SK-N-SH (cell line): ENCODE data around the gene PTPRD. TPM values are rescaled to one million over a fixed set of nuclear protein-coding genes. Genes with fewer than 3 reads are reported as not detected.

Experiments used
- CTCF ChIA-PET: fragments of 300-600, 350-600 bp; formaldehyde crosslinking; extraction: SDS; loops from one replicate; lab custom pipeline; 2021; lab: Yijun Ruan, JAX
- POLR2A ChIA-PET: fragments of 350-600 bp; sonication (Branson Sonifier 250); formaldehyde crosslinking; extraction: SDS; loops from one replicate; lab custom pipeline; 2020; ENCODE audit warnings: antibody characterized with exemption, inconsistent platforms; lab: Yijun Ruan, JAX
- DNase-seq: peaks from one replicate; pipeline ENCODE4 v3.0.0; 2012
- H2AFZ ChIP-seq: fragments of 200-600 bp; sonication (generic); 2 replicates; pipeline ENCODE4 v1.8.1; 2016; ENCODE audit warnings: antibody characterized with exemption, mild to moderate bottlenecking, low read depth
- H3F3A ChIP-seq: fragments of 200-600 bp; sonication (generic); replicated peaks from 2 replicates; pipeline ENCODE3; 2016; ENCODE audit warnings: antibody characterized with exemption, mild to moderate bottlenecking; ENCODE audit not compliant: insufficient read depth
- H3K27ac ChIP-seq, 2 experiments: fragments of 200-500 bp in 1 of 2; fragments of 200-600 bp in 1 of 2; sonication (Bioruptor generic) in 1 of 2; sonication (generic), shearing (Covaris generic) in 1 of 2; 2 replicates each; pipeline versions ENCODE4 v1.5.1 to v1.6.1; 2014 to 2016; ENCODE audit warnings: low read depth in 2 of 2, inconsistent platforms in 1 of 2, low read length in 1 of 2, mild to moderate bottlenecking in 1 of 2, mixed read lengths in 1 of 2
- H3K27me3 ChIP-seq: fragments of 200-600 bp; sonication (generic), shearing (Covaris generic); 2 replicates; pipeline ENCODE4 v1.6.1; 2016; ENCODE audit warnings: mixed run types; ENCODE audit not compliant: insufficient read depth
- H3K36me3 ChIP-seq, 2 experiments: fragments of 200-500 bp in 1 of 2; fragments of 200-600 bp in 1 of 2; sonication (Bioruptor generic) in 1 of 2; sonication (generic) in 1 of 2; replicated peaks in 1 of 2; 2 replicates each; pipeline versions ENCODE3 to v1.5.1; 2014 to 2016; ENCODE audit warnings: low read length in 1 of 2, mild to moderate bottlenecking in 1 of 2; ENCODE audit not compliant: insufficient read depth in 2 of 2, control insufficient read depth in 1 of 2
- H3K4me1 ChIP-seq, 2 experiments: fragments of 200-500 bp in 1 of 2; fragments of 200-600 bp in 1 of 2; sonication (Bioruptor generic) in 1 of 2; sonication (generic), shearing (Covaris generic) in 1 of 2; 2 replicates each; pipeline versions ENCODE4 v1.5.1 to v1.6.1; 2014 to 2016; ENCODE audit warnings: low read depth in 1 of 2, low read length in 1 of 2, mixed run types in 1 of 2; ENCODE audit not compliant: insufficient read depth in 2 of 2, control insufficient read depth in 1 of 2
- H3K4me2 ChIP-seq: fragments of 200-600 bp; sonication (generic), shearing (Covaris generic); 2 replicates; pipeline ENCODE4 v1.6.1; 2017; ENCODE audit warnings: mixed run types
- H3K4me3 ChIP-seq, 2 experiments: fragments of 200-500 bp in 1 of 2; fragments of 200-600 bp in 1 of 2; sonication (Bioruptor generic) in 1 of 2; sonication (generic), shearing (Covaris generic) in 1 of 2; 2 replicates each; pipeline versions ENCODE4 v1.5.1 to v1.8.1; 2014 to 2016; ENCODE audit warnings: low read depth in 2 of 2, inconsistent platforms in 1 of 2, low read length in 1 of 2, mild to moderate bottlenecking in 1 of 2, mixed read lengths in 1 of 2, moderate library complexity in 1 of 2
- H3K79me2 ChIP-seq: fragments of 200-600 bp; sonication (generic); 2 replicates; pipeline ENCODE4 v1.8.1; 2017; ENCODE audit warnings: mild to moderate bottlenecking; ENCODE audit not compliant: insufficient read depth
- H3K9ac ChIP-seq: fragments of 200-600 bp; sonication (generic); 2 replicates; pipeline ENCODE4 v1.6.1; 2017; ENCODE audit warnings: mixed run types
- H3K9me2 ChIP-seq: fragments of 200-600 bp; sonication (generic); 2 replicates; pipeline ENCODE4 v1.6.1; 2017; ENCODE audit warnings: mixed run types
- H3K9me3 ChIP-seq: fragments of 200-600 bp; sonication (generic); 2 replicates; pipeline ENCODE4 v1.6.1; 2017; ENCODE audit warnings: mixed run types, mild to moderate bottlenecking, moderate library complexity
- H4K20me1 ChIP-seq: fragments of 200-600 bp; sonication (generic); 2 replicates; pipeline ENCODE4 v1.6.1; 2017; ENCODE audit warnings: mild to moderate bottlenecking, mixed run types; ENCODE audit not compliant: insufficient read depth
- CHD2 ChIP-seq: fragments of 150-350 bp; IDR thresholded peaks from 2 replicates; pipeline ENCODE4 v1.6.1; 2018; ENCODE audit warnings: low read length; ENCODE audit not compliant: partially characterized antibody
- ELF1 ChIP-seq: IDR thresholded peaks from 2 replicates; pipeline ENCODE4 v1.4.0; 2012
- EP300 ChIP-seq, 2 experiments: IDR thresholded peaks; 2 replicates each; pipeline versions ENCODE4 v1.4.0 to v1.6.1; 2012; ENCODE audit warnings: borderline replicate concordance in 1 of 2, low read depth in 1 of 2, low read length in 1 of 2
- FOSL2 ChIP-seq: IDR thresholded peaks from 2 replicates; pipeline ENCODE4 v1.4.0; 2012; ENCODE audit warnings: low read depth, mild to moderate bottlenecking, moderate library complexity, borderline replicate concordance
- FOXJ3 ChIP-seq: sonication (generic); formaldehyde crosslinking; IDR thresholded peaks from 2 replicates; pipeline ENCODE4 v1.5.1; 2020; ENCODE audit warnings: mild to moderate bottlenecking, missing genetic modification reagents
- FOXM1 ChIP-seq: IDR thresholded peaks from 2 replicates; pipeline ENCODE4 v1.4.0; 2012; ENCODE audit warnings: low read depth, mild to moderate bottlenecking
- GABPA ChIP-seq: IDR thresholded peaks from 2 replicates; pipeline ENCODE4 v1.4.0; 2012; ENCODE audit warnings: low read depth, mild to moderate bottlenecking
- IRF3 ChIP-seq: fragments of 150-350 bp; IDR thresholded peaks from 2 replicates; pipeline ENCODE4 v1.6.1; 2016; ENCODE audit warnings: mild to moderate bottlenecking, low read depth, low read length
- MAX ChIP-seq: IDR thresholded peaks from 2 replicates; pipeline ENCODE4 v1.4.0; 2012; ENCODE audit warnings: low read depth
- MEF2A ChIP-seq: IDR thresholded peaks from 2 replicates; pipeline ENCODE4 v1.4.0; 2012; ENCODE audit warnings: low read depth, borderline replicate concordance
- NFIC ChIP-seq: IDR thresholded peaks from 2 replicates; pipeline ENCODE4 v1.4.0; 2012; ENCODE audit warnings: borderline replicate concordance
- NRF1 ChIP-seq: IDR thresholded peaks from 2 replicates; pipeline ENCODE4 v1.6.1; 2012; ENCODE audit warnings: low read depth, mild to moderate bottlenecking, low read length
- PBX3 ChIP-seq: IDR thresholded peaks from 2 replicates; pipeline ENCODE4; 2012
- RAD21 ChIP-seq: IDR thresholded peaks from 2 replicates; pipeline ENCODE4 v1.6.1; 2012; ENCODE audit warnings: mild to moderate bottlenecking, low read length
- RCOR1 ChIP-seq: fragments of 150-350 bp; IDR thresholded peaks from 2 replicates; pipeline ENCODE4 v1.6.1; 2017; ENCODE audit warnings: antibody characterized with exemption, low read length
- REST ChIP-seq: IDR thresholded peaks from 2 replicates; pipeline ENCODE4 v1.6.1; 2012; ENCODE audit warnings: mild to moderate bottlenecking, low read depth, low read length, moderate library complexity
- RXRA ChIP-seq: IDR thresholded peaks from 2 replicates; pipeline ENCODE4 v1.4.0; 2012; ENCODE audit warnings: low read depth, mild to moderate bottlenecking, borderline replicate concordance
- SIN3A ChIP-seq: IDR thresholded peaks from 2 replicates; pipeline ENCODE4 v1.6.1; 2012; ENCODE audit warnings: low read depth, mild to moderate bottlenecking, low read length, moderate library complexity, borderline replicate concordance
- SMC3 ChIP-seq: IDR thresholded peaks from 2 replicates; pipeline ENCODE4 v1.6.1; 2012; ENCODE audit warnings: low read depth, low read length, improper control_type of control experiment
- USF1 ChIP-seq: IDR thresholded peaks from 2 replicates; pipeline ENCODE4 v1.4.0; 2012; ENCODE audit warnings: low read depth, borderline replicate concordance
- USF2 ChIP-seq: fragments of 150-350 bp; IDR thresholded peaks from 2 replicates; pipeline ENCODE4 v1.6.1; 2017; ENCODE audit warnings: antibody characterized with exemption, low read length, low read depth, borderline replicate concordance
- WGBS: methylation state at CpG from one replicate; pipeline ENCODE4 v1.1.6; 2017; ENCODE audit warnings: low lambda C conversion rate; 5-methylcytosine and 5-hydroxymethylcytosine counted together
- polyA plus RNA-seq, 3 experiments: library from polyadenylated mRNA; depleted of rRNA; stranded (reverse); fragments of >200 nt; gene quantifications; 2 replicates each; pipeline ENCODE4 v1.2.3, GENCODE V29; 2012

The PTPRD gene
- polyA plus RNA-seq, 1 of the 3 experiments (the other 2 are of a cell fraction): 0.15 TPM

DNA sequence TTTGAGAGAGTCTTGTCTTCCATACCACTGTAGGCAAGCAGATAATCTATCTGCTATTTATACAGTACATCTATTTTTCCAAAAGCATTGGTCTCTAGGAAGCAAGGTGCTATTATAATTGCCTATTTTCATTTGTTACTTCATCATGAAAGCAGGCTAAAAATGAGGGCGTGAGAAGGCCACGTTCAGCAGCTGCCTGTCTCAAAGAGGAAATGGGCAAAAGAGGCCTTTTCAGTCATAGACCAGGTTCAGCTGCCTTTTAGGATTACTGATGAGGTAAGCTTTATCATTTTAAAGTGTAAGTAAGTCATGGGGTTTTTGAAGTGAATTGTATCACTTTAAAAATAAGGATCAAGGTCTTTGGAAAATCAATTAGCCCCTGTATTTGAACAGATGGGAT is 1722.1 kb downstream of the PTPRD start:
- TF ChIP-seq CHD2: no peak
- TF ChIP-seq FOSL2: no peak
- no peak for TF ChIP-seq MAX
- no peak for TF ChIP-seq USF1
- TF ChIP-seq MEF2A: no peak
- TF ChIP-seq GABPA: no peak
- TF ChIP-seq RXRA: no peak
- no peak for TF ChIP-seq RAD21
- no peak for TF ChIP-seq SIN3A
- no peak for TF ChIP-seq NFIC
- TF ChIP-seq NRF1: no peak
- TF ChIP-seq IRF3: no peak
- no peak for TF ChIP-seq USF2
- TF ChIP-seq RCOR1: no peak
- no peak for TF ChIP-seq FOXM1
- no peak for TF ChIP-seq ELF1
- TF ChIP-seq EP300 (IDR thresholded peaks at IDR 0.05; ENCODE audit: borderline replicate concordance in 1 of 2, low read depth in 1 of 2, low read length in 1 of 2): no peak
- Histone ChIP-seq H3K27ac (no peak overlapping the region), H3K36me3 (no peaks in the 10 kb centered on the region), H2AFZ (no peak overlapping the region), H3K9ac (no peak overlapping the region), H3K79me2 (no peaks in the 10 kb centered on the region), H3K9me3 (no peaks in the 10 kb centered on the region), H3K9me2 (no peaks in the 10 kb centered on the region), H3K4me3 (no peak overlapping the region), H3K27me3 (no peaks in the 10 kb centered on the region), H3F3A (no peaks in the 10 kb centered on the region), H3K4me1 (no peaks in the 10 kb centered on the region), H3K4me2 (no peak overlapping the region), H4K20me1 (no peaks in the 10 kb centered on the region)
- POLR2A ChIA-PET: no interaction called here
- DNase-seq: no peak
- WGBS: 49% methylated on average over 2 of the region's 2 CpGs
- CTCF ChIA-PET: no interaction called here

GRCh38 chr9:8889100-8889499 is 1723.7 kb downstream of the PTPRD start:
- no peaks in the 10 kb centered on the region for H3K9me2 ChIP-seq
- no peak for DNase-seq
- H3K4me1 ChIP-seq: no peaks in the 10 kb centered on the region
- no peak overlapping the region for H3K4me3 ChIP-seq
- POLR2A ChIA-PET: no interaction called here
- no peak overlapping the region for H2AFZ ChIP-seq
- H3K36me3 ChIP-seq: no peaks in the 10 kb centered on the region
- CTCF ChIA-PET: no interaction called here
- no peaks in the 10 kb centered on the region for H3K79me2 ChIP-seq
- H3K4me2 ChIP-seq: no peak overlapping the region
- H3F3A ChIP-seq: no peaks in the 10 kb centered on the region
- H3K9ac ChIP-seq: no peak overlapping the region
- no peak overlapping the region for H3K27ac ChIP-seq
- H4K20me1 ChIP-seq: no peaks in the 10 kb centered on the region
- no peaks in the 10 kb centered on the region for H3K27me3 ChIP-seq
- H3K9me3 ChIP-seq: no peaks in the 10 kb centered on the region
- 86% methylated on average over 1 of the region's 1 CpG for WGBS
- no peak for TF ChIP-seq FOXJ3 (CRISPR knock-in tag)
- TF ChIP-seq SMC3: no peak
- TF ChIP-seq PBX3: no peak
- TF ChIP-seq REST: no peak
- TF ChIP-seq RXRA: no peak
- no peak for TF ChIP-seq USF1
